Thoracic aorta (tissue), 2 donors: ENCODE results near the gene PCDHGA1. TPM values are rescaled to one million over a fixed set of nuclear protein-coding genes. Genes with fewer than 3 reads are reported as not detected.

ENCODE experiments used
- ATAC-seq: fragments of 150-250 bp; one replicate; pipeline ENCODE4 v1.8.0; 2017; ENCODE audit warnings: low read depth; ENCODE audit not compliant: insufficient number of reproducible peaks, low FRiP score
- DNase-seq: peaks from one replicate; pipeline ENCODE4 v3.0.0-alpha.2; 2020; ENCODE audit warnings: low spot score
- H3K27ac ChIP-seq, 2 donors: fragments of 200-600 bp; sonication (generic); 1 replicate in 1 of 2; 2 replicates in 1 of 2; pipeline ENCODE4 v1.5.1; 2016; ENCODE audit warnings: mild to moderate bottlenecking in 2 of 2, moderate library complexity in 2 of 2
- H3K27me3 ChIP-seq: fragments of 200-600 bp; sonication (generic); replicated peaks from 2 replicates; pipeline ENCODE4 v1.6.0; 2016; ENCODE audit warnings: mild to moderate bottlenecking; ENCODE audit not compliant: insufficient read depth
- H3K36me3 ChIP-seq: fragments of 200-600 bp; sonication (generic); one replicate; pipeline ENCODE4 v1.5.1; 2016
- H3K4me1 ChIP-seq, 2 donors: fragments of 200-600 bp; sonication (generic); 1 replicate in 1 of 2; 2 replicates in 1 of 2; pipeline versions ENCODE4 v1.5.1 to v1.6.0; 2016; ENCODE audit warnings: low read depth in 2 of 2, mild to moderate bottlenecking in 1 of 2; ENCODE audit not compliant: control insufficient read depth in 1 of 2
- H3K4me3 ChIP-seq: fragments of 200-600 bp; sonication (generic); 2 replicates; pipeline ENCODE4 v1.5.1; 2016; ENCODE audit warnings: mild to moderate bottlenecking
- H3K9me3 ChIP-seq: fragments of 200-600 bp; sonication (generic); 2 replicates; pipeline ENCODE4 v1.5.1; 2016
- CTCF ChIP-seq: fragments of 200-600 bp; sonication (generic); IDR thresholded peaks from one replicate; pipeline ENCODE4 v1.5.1; 2019; ENCODE audit warnings: antibody characterized with exemption
- total RNA-seq, 2 donors: library from RNA; depleted of rRNA; stranded (reverse); fragments of >200 nt; gene quantifications; one replicate each; pipeline versions ENCODE4 v1.1.0 to v1.2.3, GENCODE V29; 2016

Gene PCDHGA1
- total RNA-seq, 2 donors from 2014 or later = 0.41 to 2.8 TPM

- peak; percentile 99 for TF ChIP-seq CTCF
- Histone ChIP-seq H3K27ac (peak overlapping the region; percentile 53 to 70), H3K27me3 (no peaks in the 10 kb centered on the region), H3K4me1 (peaks cover 22 to 63% of the 10 kb centered on the region in 2 donors), H3K4me3 (no peak overlapping the region), H3K36me3 (peaks cover 5% of the 10 kb centered on the region), H3K9me3 (no peaks in the 10 kb centered on the region)
- ATAC-seq = peak; percentile 84
- peak; percentile 59 for DNase-seq
Measured at GRCh38 chr5:141524604-141525597, 194.6 kb downstream of the PCDHGA1 start.

- Histone ChIP-seq H3K9me3 (no peaks in the 10 kb centered on the region), H3K27ac (peak overlapping the region; percentile 53 to 70), H3K4me3 (no peak overlapping the region), H3K27me3 (no peaks in the 10 kb centered on the region), H3K4me1 (peaks cover 22 to 58% of the 10 kb centered on the region in 2 donors), H3K36me3 (peaks cover 5% of the 10 kb centered on the region)
- TF ChIP-seq CTCF = no peak
- DNase-seq (no peak), ATAC-seq (no peak)
Measured at GRCh38 chr5:141525653-141526052, 195.3 kb downstream of the PCDHGA1 start.

- H3K9me3 ChIP-seq = no peaks in the 10 kb centered on the region
- H3K4me1 ChIP-seq = peaks cover 11 to 40% of the 10 kb centered on the region in 2 donors
- ATAC-seq (no peak), DNase-seq (no peak)
- no peak overlapping the region for H3K4me3 ChIP-seq
- no peak for TF ChIP-seq CTCF
- no peaks in the 10 kb centered on the region for H3K27me3 ChIP-seq
- H3K36me3 ChIP-seq = peaks cover 5% of the 10 kb centered on the region
- H3K27ac ChIP-seq = peak overlapping the region; percentile 72 to 74
Measured at GRCh38 chr5:141527426-141527825, 197.1 kb downstream of the PCDHGA1 start.

GRCh38 chr5:141528291-141528984 lies 198.1 kb downstream of the PCDHGA1 start:
- DNase-seq (no peak), ATAC-seq (peak; percentile 14)
- Histone ChIP-seq H3K4me3 (no peak overlapping the region), H3K9me3 (no peaks in the 10 kb centered on the region), H3K4me1 (peaks cover 11 to 34% of the 10 kb centered on the region in 2 donors), H3K27me3 (no peaks in the 10 kb centered on the region), H3K27ac (peak overlapping the region; percentile 72 to 74), H3K36me3 (peaks cover 6% of the 10 kb centered on the region)
- TF ChIP-seq CTCF = no peak

- no peaks in the 10 kb centered on the region for H3K27me3 ChIP-seq
- ATAC-seq (no peak), DNase-seq (no peak)
- H3K4me1 ChIP-seq = peaks cover 11 to 34% of the 10 kb centered on the region in 2 donors
- no peak overlapping the region for H3K4me3 ChIP-seq
- TF ChIP-seq CTCF = no peak
- peak overlapping the region; percentile 72 to 74 for H3K27ac ChIP-seq
- peaks cover 12% of the 10 kb centered on the region for H3K36me3 ChIP-seq
- H3K9me3 ChIP-seq = no peaks in the 10 kb centered on the region
Measured at GRCh38 chr5:141529002-141529401, 198.7 kb downstream of the PCDHGA1 start.
